ENCODE results near the gene STARD5.

The STARD5 gene

GRCh38 chr15:81292523-81293001 is 31.4 kb downstream of the STARD5 start:
- peak; percentile 54 for DNase-seq

- DNase-seq = no peak
Observed at GRCh38 chr15:81291916-81292522, 31.9 kb downstream of the STARD5 start.

DNA sequence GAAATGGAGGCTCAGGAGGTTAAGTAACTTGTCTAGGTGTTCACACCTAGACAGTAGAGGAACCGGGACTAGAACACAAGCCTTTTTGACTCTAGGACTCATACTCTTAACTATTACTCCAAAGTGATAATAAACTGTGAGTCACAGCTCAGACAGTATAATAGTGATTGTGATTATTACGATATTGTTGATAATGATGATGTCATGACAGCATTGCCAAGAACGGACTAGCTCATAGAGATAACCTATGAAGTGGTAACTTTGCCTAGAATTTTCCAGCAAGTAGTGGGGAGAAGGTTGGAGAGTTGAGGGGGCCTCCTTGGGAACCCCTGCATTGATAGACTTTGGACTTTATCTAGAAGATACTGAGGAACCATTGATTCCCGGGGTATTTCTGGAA is 34.0 kb downstream of the STARD5 start:
- DNase-seq = no peak

GRCh38 chr15:81288616-81289015 is 35.3 kb downstream of the STARD5 start:
- no peak for DNase-seq

DNA sequence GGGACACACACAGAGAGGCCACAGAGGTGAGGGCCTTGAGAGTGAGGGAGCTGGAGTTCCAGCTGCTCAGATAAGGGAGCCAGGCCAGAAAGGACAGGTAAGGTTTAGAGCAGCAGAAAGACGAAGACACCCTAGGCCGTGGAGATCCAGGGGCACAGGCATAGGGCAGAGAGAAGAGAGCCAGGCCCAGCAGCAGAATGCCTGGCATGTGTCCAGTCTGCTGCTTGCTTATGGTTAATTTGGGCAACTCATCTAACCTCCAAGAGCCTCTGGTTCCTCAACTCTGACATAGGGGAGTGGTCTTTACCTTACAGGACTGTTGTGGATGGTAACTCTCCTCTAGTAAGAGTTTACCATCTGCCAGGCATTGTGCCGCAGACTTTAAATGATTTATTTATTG is 35.9 kb downstream of the STARD5 start:
- DNase-seq = no peak

DNA sequence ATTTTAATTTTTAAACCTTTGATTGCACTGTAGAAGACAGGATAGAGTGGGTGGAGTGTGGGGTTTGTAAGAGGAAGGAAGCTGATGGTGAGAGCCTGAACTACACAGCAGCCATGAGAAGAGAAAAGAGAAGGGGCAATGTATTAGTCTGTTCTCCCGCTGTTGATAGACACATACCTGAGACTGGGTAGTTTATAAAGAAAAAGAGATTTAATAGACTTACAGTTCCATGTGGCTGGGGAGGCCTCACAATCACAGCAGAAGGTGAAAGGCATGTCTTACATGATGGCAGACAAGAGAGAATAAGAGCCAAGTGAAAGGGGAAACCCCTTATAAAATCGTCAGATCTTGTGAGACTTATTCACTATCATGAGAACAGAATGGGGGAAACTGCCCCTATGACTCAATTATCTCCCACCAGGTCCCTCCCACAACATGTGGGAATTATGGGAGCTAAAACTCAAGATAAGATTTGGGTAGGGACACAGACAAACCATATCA is 37.3 kb downstream of the STARD5 start:
- no peak for DNase-seq

GRCh38 chr15:81285461-81285860 is 38.5 kb downstream of the STARD5 start:
- DNase-seq = no peak

DNA sequence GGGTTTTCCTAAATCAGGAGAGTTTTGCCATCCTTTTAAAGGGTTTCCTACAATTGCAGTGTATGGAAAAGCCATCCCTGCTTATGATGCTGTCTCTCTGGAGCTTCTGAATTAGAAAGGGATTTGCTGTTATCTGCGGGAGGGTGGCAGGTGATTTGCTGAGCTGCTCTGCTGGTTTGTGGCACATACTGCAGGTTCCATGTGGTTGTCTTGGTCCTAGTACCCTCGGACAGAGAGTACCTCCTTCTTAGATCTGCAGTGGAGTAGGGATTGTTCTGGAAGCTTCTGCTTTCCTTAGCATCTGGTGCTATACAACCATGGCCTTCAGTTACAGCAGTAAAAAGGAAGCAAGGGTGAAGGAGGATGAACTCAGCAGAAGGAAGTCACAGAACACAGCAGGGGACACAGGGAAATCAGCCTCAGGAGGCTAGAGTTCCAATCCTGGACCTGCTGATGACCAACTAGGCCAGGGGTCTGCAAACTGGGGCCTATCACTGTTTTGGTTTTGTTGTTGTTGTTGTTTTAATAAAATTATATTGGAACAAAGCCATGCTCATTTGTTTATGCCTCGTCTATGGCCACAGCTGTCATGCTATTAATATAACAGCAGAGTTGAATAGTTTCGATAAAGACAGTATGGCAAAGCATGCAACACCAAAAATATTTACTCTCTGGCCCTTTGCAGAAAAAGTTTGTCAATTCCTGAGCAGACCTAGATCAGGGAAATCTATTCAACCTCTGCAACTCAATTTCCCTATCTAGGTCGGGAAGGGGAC is 39.5 kb downstream of the STARD5 start:
- no peak for DNase-seq

GRCh38 chr15:81282911-81283310 is 41.0 kb downstream of the STARD5 start:
- no peak for DNase-seq

DNA sequence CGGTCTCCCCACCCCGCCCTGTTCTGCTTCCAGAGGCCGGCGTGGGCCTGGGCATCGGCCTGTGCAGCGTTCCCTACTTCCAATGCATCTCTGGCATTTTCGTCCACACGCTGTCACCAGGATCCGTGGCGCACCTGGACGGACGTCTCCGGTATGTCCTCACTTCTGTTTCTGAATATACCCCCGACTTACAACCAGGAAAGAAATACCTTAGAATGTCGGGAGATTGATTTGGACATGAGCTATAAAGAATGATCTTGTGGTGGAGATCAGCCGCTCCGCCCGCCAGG is 41.4 kb downstream of the STARD5 start:
- DNase-seq = no peak

DNA sequence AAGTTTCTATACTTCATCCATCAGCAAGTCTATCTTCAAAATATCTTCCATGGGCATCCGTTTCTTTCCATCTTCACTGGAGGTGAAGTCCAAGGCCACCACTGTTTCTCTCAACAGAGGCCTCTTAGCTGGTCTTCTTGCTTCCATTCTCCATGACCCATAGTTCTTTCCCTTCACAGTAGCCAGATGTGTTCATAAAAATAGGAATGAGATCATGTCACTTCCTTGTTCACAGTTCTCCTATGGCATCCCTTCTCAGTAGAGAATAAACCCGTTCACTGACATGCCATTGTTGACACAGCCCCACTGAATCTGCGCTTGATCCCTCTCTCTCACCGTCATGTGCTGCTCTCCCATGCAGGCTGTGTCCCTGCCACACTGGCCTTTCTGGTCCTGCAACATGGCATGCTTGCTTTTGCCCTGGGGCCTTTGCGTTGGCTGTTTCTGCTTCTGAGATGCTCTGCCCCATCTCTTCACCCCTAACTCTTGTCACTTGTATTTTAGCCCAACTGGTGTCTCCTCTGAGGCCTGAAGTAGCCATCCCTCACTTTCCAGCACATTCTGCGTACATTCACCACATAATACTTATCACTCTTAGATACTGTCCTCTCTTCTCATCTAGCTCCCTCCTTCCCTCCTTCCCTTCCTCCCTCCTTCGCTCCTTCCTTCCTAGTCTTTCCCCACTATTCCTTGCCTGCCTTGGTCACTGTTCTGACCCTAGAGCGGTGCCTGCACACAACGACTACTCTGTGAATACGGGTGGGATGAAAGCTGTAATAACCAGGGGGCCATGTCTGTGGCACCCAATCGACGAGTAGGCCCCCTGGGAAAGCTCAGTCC is 42.0 kb downstream of the STARD5 start:
- DNase-seq = no peak

- DNase-seq = no peak
Observed at GRCh38 chr15:81281456-81281735, 42.5 kb downstream of the STARD5 start.

DNA sequence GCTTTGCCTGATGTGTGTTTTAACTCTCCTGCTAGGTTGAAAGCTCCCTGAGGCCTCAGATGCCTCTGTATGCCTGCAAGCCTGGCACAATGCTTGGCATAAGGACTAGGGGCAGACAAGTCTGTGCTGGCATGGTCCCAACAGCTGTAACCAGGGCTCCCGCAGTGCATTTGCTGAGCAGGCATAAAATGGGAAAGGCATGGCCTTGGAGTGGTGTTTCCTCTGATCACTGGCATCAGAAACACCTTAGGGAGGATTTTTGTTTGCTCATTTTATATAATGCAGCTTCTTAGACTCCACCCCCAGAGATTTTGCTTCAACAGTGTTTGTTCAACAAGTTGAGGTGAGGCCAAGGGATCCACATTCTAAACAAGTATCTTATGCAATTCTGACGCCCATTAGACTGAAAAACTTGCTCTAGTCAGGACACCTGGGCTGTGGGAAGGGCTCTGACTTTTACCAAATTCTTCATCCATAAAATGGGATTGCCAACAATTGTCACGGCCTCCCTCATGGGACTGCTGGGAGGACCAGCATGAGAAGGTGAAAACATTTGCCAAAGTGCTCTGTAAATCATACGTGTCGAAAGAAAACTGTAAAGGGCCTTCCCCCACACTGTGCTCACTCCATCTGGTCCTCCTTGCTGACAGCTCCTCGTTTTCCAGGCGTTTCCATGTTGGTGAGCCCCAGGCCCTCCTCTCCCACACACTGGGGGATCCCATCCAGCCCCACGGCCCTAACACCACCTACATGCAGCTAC is 43.1 kb downstream of the STARD5 start:
- DNase-seq = no peak

- DNase-seq = no peak
Observed at GRCh38 chr15:81279621-81280485, 44.1 kb downstream of the STARD5 start.

DNA sequence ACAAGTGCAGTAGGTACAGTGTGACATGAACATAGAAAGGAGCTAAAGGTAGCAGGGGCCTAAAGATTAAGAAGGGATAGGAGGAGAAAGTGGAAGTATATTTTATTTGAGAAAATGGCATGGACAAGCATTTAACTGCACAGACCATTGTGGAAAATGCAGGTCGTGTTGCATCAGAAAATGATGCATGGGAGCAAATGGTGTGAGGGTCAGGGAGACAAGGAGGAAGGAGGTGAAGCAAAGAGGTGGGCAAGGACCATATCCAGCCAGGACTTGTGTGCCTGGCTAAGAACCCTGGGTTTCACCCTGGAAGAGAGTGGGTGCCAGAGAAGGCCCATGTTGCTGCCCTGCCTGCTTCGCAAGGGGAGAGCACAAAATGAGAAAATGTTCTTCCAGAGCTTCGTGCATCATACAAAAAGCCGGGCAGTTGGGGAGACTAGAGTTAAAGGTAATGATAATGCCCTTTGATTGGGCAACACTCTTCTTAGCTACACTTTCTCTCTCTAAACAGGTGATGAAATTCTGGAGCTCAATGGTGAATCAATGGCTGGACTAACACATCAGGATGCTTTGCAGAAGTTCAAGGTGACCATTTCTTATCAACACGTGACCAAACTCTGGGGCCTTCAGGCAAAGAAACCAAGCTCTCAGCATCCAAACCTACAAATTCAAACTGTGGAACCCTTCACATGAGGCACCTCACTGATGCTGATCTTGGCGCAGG is 45.5 kb downstream of the STARD5 start:
- DNase-seq = no peak

DNA sequence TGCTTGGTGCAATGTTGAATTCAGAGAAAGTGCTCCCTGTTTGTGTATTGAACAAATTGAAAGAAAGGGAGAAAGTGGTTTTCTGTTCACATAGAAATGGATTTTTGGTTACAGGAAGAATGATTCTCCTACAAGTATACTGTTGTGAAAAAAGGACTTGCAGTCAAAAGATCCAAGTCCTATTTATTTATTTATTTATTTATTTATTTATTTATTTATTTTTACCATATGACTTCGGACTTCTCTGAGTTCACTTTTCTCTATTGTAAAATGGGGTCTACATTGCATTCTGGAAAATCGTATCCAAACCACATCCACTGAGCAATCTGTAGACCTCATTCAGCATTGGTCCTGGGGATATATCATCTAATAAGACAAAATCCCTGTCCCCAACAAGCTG is 46.1 kb downstream of the STARD5 start:
- no peak for DNase-seq

DNA sequence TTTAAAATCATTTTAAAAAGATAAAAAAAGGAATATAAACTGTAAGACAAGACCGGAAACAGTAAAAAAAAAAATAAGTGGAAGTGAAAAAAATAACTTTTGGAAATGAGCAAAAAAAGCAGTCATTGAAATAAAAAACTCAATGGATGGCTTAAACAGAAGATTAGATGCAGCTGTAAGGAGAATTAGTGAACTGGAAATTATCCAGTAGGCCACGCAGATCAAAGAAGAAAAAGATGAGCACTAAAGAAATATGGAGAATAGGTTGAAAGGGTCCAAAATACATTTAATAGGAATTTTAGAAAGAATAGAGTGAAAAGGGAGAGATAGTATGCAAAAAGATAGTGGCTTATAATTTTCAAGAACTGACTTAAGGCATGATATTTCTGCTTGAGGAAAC is 47.0 kb downstream of the STARD5 start:
- no peak for DNase-seq

- no peak for DNase-seq
Observed at GRCh38 chr15:81275711-81276392, 48.1 kb downstream of the STARD5 start.

DNA sequence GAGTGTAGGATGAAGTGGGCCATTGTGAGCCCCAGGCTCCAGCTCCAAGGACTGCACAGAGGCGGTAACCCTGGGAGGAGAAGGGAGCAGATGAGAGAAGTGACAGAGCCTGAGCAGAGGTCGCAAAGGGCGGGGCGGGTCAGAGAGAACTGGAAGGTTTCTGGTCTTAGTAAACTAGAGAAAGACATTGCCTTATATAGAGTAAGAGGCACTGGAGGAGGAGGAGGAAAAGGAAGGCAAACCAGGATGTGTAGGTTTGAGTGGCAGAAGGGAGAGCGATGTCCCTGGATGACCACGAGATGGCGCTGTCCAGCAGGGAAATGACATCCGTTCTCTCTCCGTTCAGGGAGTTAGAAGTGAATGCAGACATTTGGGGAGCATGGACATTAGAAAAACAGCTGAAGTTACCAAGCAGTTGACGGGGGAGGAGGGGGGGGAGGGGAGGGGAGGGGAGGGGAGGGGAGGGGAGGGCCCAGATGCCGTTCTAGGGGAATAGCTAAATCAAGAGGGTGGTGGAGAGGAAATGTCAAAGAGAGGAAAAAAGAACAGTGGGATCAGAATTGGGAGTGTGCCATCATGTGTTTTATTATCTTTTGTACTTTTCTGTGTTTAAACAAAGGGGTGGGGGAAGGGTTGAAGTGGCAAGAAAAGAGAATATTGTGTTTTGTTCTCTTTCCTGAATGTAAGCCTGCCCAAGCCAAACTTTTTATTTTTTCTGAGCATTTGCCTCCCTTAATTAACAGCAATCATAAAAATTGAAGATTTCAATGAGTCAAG is 48.8 kb downstream of the STARD5 start:
- DNase-seq = peak; percentile 78

DNA sequence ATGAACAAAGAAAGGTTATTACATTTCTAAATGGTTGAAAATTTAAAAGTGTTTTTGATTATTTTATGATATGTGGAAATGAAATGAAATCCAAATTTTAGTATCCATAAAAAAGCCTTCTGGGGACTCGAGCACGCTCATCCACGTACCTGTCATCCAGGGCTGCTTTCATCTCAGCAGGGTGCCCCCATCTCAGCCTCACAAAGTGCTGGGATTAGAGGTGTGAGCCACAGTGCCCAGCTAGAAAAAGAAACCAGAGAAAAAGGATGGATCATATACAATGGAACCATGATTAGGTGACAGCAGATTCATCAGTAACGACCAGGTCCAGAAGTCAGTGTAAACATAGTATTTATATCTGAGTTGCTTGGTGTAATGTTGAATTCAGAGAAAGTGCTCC is 49.7 kb downstream of the STARD5 start:
- no peak for DNase-seq
